Stomach (tissue), 4 donors: ENCODE measurements around the gene PNMA1.

ENCODE experiments used
- EP300 ChIP-seq: sonication (generic); formaldehyde crosslinking; IDR thresholded peaks from one replicate; pipeline ENCODE4 v1.6.1; 2017; ENCODE audit warnings: antibody characterized with exemption
- POLR2A ChIP-seq, 4 donors: fragments of 450-650 bp; IDR thresholded peaks; one replicate each; pipeline ENCODE4 v1.6.1; 2016; ENCODE audit warnings: antibody characterized with exemption in 4 of 4, control low read depth in 2 of 4, mild to moderate bottlenecking in 1 of 4, moderate library complexity in 1 of 4
- TF ChIP-seq, protein P1 (sequence below), 7 experiments: fragments of 450-650 bp in 4 of 7; fragments of 200-600 bp in 3 of 7; sonication (generic) in 3 of 7; IDR thresholded peaks; one replicate each; pipeline ENCODE4 v1.5.1; 2016 to 2019; ENCODE audit warnings: antibody characterized with exemption in 7 of 7, control low read depth in 2 of 7, mild to moderate bottlenecking in 1 of 7

DNA sequence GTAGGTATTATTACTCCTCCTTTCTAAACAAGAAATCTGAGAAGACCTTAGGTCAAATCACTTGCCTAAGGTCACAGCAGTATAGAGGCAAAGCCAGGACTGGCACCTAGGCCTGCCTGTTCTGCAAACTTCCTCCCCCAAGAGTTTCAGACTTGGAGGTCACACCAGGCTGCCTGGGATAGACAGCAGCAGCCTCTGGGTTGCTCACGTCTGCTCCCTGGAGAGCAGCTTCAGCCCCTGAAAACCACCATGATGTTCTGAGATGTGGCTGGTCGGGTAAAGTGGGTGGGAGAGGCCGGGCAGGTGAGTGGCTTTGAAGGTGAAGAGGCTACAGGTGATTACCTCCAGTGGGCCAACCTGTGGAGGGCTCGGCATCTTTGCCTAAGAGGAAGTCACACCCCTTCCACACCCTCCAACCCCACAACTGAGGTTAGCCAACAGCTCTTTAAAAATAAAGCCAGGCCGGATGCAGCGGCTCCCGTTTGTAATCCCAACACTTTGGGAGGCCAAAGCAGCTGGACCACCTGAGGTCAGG is 37.0 kb upstream of the PNMA1 start:
- TF ChIP-seq, protein P1, sequence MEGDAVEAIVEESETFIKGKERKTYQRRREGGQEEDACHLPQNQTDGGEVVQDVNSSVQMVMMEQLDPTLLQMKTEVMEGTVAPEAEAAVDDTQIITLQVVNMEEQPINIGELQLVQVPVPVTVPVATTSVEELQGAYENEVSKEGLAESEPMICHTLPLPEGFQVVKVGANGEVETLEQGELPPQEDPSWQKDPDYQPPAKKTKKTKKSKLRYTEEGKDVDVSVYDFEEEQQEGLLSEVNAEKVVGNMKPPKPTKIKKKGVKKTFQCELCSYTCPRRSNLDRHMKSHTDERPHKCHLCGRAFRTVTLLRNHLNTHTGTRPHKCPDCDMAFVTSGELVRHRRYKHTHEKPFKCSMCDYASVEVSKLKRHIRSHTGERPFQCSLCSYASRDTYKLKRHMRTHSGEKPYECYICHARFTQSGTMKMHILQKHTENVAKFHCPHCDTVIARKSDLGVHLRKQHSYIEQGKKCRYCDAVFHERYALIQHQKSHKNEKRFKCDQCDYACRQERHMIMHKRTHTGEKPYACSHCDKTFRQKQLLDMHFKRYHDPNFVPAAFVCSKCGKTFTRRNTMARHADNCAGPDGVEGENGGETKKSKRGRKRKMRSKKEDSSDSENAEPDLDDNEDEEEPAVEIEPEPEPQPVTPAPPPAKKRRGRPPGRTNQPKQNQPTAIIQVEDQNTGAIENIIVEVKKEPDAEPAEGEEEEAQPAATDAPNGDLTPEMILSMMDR (IDR thresholded peaks at IDR 0.05) = no peak
- TF ChIP-seq POLR2A (IDR thresholded peaks at IDR 0.05) = no peak
- TF ChIP-seq EP300 = no peak
